Subcutaneous adipose tissue (tissue), 4 donors: Measurements from ENCODE around the gene ACAT2. TPM values are rescaled to one million over a fixed set of nuclear protein-coding genes. Genes with fewer than 3 reads are reported as not detected.

Experiments used
- CTCF ChIP-seq: fragments of 450-650 bp; IDR thresholded peaks from one replicate; pipeline ENCODE4 v1.5.1; 2016; ENCODE audit warnings: low read depth, mild to moderate bottlenecking, control low read depth, antibody characterized with exemption, moderate library complexity
- total RNA-seq, 4 donors: library from RNA; depleted of rRNA; stranded (reverse); fragments of >200 nt; gene quantifications; one replicate each; pipeline ENCODE4 v1.1.0, GENCODE V29; 2016

The ACAT2 gene
- total RNA-seq, 4 donors from 2014 or later: 8.6 to 15.5 (median 9.3) TPM

DNA sequence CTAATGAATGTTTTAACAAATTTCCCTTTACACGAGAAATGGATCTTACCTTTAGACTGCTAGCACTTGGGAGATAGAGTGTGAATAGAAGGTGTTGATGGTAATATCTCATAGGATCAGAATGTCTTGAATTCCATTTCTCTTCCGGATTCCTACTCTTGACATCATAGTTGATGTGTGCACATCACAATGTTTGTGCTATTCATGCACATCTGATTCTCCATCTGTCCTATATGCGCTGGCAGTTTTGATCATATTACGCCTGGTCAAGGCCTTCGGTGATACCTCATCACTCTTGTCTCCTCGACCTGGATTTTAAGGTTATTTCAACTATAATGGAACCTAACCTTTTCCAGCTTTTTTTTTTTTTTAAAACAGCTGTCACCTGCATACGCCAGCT is 16.8 kb upstream of the ACAT2 start:
- TF ChIP-seq CTCF: no peak

DNA sequence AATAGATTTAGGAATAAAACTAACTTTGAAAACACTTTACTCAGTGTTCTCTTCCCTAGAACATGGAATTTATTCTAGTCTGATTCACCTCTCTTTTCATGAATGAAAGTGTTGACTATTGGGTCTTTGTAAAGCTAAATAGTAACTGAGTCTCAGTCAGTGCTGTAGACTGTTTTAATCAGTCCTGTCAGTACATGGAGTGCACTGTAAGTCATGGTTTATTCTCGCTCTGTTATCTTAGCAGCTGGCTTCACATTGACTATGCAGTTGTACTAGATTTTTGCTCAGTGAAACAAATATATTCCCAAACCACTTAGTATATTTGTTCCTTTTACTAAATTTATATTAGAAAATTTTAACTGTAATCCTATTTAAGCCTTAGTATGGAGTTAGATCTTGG is 15.1 kb upstream of the ACAT2 start:
- no peak for TF ChIP-seq CTCF

- no peak for TF ChIP-seq CTCF
Observed at GRCh38 chr6:159751448-159751847, 10.4 kb upstream of the ACAT2 start.

GRCh38 chr6:159753081-159753872 is 8.6 kb upstream of the ACAT2 start:
- TF ChIP-seq CTCF: no peak

DNA sequence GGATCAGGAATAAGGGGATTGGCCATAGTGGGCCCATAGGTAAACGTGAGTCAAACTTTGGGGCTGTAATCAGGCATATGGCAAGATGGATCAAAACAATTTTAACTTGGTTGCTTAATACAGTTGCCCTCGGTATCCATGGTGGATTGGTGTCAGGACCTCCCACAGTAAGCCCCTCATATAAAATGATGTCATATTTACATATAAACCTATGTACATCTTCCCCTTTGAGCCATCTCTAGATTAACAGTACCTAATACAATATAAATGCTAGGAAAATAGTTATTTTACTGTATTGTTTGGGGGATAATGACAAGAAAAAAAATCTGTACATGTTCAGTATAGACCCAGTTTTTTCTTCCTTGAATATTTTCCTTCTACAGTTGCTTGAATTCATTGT is 7.4 kb upstream of the ACAT2 start:
- TF ChIP-seq CTCF: no peak

DNA sequence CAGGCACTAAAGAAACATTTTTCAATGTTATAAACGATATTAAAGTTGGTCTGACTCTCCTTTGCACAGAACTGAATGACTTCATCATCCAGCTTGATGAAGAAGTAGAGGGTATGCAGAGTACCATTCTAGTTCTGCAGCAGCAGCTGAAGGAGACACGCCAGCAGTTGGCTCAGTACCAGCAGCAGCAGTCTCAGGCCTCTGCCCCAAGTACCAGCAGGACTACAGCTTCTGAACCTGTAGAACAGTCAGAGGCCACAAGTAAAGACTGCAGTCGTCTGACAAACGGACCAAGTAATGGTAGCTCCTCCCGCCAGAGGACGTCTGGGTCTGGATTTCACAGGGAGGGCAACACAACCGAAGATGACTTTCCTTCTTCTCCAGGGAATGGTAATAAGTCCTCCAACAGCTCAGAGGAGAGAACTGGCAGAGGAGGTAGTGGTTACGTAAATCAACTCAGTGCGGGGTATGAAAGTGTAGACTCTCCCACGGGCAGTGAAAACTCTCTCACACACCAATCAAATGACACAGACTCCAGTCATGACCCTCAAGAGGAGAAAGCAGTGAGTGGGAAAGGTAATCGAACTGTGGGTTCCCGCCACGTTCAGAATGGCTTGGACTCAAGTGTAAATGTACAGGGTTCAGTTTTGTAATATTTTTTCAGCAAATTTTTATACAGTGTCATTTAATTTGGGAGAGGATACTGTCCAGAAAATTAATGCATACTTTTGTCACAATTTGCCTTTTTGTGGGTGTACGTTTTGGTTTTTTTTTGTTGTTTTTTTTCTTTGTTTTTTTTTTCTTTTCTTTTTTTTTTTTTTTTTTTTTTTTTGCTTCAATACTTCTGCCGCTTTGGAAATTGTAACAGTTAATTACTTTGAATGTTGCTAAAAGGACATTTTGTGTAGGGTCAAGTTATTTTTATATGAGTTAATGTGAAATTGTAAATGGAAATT is 6.6 kb upstream of the ACAT2 start:
- TF ChIP-seq CTCF: no peak

DNA sequence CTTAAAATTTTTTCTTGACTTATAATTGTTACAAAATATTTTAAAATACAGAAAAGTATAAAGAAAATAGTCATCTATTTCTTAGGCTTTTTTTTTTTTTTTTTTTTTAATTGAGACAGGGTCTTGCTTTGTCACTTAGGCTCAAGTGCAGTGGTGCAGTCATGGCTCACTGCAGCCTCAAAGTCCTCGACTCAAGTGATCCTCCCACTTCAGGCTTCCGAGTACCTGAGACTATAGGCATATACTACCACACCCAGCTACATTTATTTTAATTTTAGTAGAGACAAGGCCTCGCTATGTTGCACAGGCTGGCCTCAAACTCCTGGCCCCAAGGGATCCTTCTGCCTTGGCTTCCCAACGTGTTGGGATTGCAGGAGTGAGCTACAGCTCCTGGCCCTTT is 5.3 kb upstream of the ACAT2 start:
- no peak for TF ChIP-seq CTCF
